Hematopoietic multipotent progenitor cell treated with erythropoietin and hydrocortisone succinate and interleukin-3 and kit ligand, for 15 days (in vitro differentiated cells): Measurements from ENCODE around the gene C10orf105.

ENCODE experiments used
- DNase-seq: peaks from one replicate; pipeline ENCODE4 v3.0.0-alpha.2; 2015; ENCODE audit warnings: low spot score

The C10orf105 gene

DNA sequence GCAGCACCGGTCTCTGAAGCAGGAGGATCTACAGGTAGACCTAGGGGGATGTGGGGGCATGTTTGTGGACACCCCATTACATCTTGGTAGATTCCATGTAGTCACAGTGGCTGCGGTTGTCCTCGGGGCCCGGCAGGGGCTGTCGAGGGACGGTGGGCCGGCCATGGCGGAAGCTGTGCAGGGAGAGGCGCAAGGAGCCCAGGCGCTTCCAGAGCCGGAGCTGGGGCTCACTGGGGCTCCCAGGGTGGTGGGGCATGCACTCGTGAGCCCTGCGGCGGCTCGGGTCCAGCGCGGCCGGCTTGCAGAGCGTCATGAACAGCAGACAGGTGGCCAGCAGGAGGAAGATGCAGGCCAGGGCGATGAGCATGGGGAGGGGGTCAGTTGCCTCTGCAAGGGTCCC lies 3.7 kb downstream of the C10orf105 start:
- no peak for DNase-seq

DNA sequence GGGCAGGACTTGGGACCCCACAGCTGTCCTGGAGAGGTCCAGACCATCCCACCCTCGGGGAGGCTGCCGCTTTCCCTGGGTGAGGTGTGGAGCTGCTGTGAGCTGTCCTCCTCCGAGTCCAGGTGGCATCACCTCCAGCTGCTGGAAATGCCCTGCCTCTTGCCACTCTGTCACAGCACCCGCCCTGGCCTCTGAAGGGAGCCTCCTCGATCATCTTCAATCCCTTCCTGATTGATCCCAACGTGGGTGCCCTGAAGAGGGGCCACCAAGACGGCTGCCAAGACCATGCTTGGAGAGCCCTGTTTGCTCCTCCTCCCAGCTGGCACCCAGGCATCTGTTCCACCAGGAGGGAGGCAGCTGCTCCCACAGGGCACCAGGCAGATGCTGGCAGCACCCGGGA lies 4.6 kb downstream of the C10orf105 start:
- DNase-seq, result no peak

DNA sequence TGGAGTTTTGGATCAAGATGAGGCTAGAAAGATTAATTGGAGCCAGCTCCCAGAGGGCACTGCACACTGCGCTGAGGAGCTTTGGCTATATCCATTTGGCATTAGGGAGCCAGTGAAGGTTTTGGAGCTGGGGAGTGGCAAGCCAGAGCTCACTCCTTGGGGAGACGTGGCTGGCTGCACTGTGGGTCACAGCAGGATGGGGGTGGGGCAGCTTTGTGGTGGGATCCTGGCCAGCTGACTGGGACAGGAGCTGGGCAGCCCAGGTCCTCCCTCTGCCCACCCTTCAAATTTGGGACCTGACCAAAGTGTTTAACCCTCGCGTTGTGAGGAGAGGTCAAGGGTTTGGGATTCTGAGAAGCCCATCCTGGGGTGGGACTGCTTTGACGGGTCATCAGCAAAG lies 5.0 kb downstream of the C10orf105 start:
- no peak for DNase-seq

DNA sequence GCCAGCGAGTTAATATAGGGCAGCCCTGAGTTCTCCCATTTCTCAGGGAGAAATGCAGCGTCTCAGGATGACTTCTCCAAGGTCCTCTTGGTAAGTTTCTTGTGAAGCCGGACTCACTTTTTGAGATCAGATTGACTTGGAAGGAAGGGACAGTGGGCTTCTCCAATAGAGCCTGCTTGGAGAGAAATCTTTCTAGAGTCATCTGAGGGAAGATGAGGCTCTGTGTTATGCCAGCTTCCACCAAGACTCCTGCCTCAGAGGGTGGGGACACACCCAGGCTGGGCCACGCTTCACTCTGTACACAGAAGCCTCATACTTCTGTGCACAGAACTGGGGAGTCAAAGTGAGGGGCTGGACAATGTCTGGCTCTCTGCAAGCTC lies 5.6 kb downstream of the C10orf105 start:
- DNase-seq, result peak; percentile 37

DNA sequence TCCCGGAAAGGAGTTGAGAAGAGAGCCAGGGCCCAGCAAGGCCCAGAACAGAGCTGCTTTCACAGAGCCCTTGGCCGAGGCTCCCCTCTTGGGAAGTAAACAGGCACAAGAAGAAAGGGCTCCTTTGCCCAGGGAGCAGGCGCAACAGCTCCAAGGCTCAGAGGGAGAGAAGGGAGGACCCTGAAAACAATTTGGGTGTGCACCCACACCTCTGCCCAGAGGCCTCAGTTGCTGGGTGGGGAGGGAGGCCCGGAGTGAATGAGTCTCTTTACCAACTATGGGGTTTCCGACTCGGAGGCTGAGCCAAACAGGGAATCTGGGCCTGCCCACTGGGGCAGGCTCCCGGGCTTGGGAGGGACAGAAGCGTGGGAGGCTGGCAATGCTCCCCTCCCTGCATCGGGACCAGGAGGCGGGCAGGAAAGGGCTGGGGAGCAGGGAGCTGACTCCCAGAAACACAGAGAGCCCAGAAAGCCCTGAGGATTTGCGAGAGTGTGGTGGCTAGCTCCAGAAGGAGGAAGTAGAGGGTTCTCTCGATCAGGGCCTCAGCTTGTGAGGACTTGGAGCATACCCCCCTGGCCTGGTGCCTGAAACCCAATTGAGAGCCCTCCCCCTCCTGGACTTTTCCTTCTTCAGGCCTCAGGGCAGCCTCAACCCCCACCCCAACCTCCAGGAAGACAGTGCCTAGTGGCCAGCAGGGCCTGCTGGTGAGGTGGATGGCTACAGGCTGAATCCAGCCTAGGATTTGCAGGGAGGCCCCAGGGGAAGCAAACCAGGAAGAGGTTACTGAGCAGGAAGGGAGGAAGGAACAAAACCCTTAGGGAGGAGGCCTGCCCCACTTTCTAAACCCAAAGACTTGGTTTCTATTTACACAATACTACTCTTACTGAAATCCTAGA lies 6.2 kb downstream of the C10orf105 start:
- DNase-seq, result peak; percentile 51

DNA sequence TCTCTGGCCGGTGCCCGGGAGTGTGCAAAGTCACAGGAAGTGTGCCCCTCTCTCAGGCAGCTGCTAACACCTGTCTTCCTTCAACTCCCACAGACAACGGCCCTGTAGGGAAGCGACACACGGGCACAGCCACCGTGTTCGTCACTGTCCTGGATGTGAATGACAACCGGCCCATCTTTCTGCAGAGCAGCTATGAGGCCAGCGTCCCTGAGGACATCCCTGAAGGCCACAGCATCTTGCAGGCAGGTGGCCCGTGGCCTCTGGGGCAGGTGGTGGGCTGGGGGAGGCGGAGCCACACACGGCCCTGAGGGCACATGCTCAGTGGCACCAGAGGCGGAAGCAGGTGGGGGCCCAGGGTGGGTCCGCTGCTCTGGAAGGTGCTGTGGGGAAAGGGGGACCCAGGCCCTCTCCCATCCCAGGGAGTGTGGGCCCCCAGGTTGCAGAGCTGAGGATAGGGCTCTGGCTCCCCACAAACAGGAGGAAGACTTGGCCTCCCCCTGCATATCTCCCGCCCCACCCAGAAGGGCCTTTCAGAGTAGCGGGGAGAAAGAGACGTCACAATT lies 6.9 kb downstream of the C10orf105 start:
- no peak for DNase-seq

DNA sequence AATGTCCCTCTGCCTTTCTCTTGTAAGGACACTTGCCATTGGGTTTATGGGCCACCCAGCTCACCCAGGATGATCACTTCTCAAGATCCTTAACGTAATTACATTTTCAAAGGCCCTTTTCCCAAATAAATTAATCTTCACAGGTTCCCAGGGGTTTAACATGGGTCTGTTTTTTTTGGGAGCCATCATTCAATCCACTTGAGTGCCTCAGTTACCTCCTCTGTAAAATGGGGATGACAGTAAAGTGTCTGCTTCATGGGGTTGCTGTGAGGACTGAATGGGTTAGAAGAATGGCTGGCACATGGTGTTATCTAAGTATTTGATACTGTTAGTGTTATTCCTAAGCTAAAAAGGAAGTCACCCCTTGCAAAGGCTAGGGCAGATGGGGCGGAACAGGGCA lies 7.4 kb downstream of the C10orf105 start:
- no peak for DNase-seq

DNA sequence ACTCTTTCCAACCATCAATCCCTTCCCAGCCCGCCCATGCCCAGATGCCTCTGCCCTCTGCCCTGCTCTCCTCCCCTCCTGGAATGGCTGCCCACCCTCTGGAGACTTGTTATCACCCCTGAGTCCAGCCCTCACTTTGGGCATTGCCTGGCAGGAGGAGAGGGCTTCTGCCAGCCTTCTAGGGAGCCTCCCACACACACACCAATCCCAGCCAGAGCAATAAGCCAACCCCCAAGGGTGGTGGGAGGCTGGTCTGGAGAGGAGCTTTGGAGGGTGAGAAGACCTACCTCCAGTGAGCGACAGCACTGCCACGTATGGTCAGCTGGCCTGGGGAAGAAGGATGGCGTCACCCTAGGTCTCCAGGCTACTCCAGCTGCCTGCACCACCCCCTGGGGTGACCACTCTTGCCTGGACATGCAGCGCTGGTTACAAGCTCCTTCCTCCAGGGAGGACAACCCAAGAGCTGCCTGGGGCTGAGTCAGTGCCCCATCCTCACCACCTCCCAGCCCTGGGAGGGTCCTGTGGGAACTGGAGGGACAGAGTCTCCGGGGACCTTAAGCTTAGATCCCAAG lies 8.4 kb downstream of the C10orf105 start:
- DNase-seq, result no peak

DNA sequence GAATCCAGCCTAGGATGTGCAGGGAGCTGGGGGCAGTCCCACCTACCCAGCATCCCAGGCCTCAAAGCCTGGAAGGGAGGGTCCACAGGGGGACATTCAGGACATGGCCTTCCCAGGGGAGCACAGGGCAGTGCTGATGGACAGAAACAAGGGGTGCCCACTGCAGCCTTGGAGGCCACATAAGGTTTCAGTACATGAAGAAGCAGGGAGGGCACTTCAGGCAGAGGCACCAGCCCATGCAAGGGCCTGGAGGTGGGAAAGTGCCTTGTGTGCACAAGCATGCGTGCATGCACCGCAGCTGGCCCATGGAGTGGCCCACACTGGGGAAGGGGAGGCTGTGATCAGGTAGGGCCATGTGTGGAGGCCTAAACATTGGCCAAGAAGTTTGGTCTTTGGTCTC lies 9.1 kb downstream of the C10orf105 start:
- no peak for DNase-seq

DNA sequence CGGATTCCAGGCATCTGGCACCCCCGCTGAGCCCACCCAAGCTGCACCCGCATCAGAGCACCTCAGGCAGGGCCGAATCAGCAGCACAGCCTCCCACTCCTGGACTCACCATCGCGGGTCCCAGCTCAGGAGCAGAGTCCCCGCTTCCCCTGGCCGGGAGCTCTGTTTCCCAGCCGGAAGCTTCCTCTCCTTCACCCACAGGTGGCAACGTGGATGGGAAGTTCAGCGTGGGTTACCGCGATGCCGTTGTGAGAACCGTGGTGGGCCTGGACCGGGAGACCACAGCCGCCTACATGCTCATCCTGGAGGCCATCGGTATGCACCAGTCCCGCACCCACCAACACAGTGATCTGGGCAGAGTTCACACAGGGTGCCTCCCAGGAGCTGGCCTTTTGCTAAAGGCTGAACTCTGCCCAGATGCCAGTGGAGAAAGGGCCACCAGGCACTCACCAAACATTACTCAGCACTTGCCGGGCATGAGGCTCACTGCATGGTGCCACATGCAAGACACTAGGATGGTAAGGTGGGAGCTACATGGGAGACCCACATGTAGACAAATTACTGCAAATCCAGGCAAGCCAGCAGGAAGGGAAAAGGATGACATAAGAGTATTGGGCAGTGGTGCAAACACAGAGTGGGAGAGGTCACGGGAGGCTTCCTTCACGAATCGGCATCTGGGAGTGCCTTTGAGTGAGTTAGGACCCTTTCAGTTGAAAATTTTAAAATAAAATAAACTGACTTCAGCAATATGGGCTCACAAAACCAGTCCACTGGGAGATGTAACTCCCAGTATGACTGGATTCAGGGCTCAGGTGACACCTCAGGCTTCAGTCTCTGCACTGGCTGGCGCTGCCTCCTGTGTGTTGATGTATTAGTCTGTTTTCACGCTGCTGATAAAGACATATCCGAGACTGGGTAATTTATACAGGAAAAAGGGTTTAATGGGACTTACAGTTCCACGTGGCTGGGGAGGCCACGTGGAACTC lies 10.4 kb downstream of the C10orf105 start:
- DNase-seq, result no peak

DNA sequence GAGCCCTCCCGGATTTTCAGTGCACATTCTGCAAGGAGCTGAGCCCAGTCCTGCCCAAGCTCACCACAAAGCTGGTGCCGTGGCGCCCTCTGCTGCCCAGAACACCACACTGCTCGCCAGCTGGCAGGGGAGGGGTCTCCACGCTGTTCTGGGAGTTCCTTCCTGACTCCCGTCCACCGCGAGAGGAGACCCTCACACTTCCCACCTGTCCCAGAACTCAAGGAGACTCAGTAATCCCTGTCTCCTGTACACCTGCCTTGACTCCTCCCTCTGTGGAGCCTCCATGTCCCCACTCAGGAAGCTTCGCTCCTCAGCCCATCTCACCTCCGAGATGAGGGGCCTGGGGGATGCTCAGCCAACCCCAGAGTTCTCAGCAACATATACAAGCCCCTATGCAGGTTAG lies 11.3 kb downstream of the C10orf105 start:
- DNase-seq, result peak; percentile 51

DNA sequence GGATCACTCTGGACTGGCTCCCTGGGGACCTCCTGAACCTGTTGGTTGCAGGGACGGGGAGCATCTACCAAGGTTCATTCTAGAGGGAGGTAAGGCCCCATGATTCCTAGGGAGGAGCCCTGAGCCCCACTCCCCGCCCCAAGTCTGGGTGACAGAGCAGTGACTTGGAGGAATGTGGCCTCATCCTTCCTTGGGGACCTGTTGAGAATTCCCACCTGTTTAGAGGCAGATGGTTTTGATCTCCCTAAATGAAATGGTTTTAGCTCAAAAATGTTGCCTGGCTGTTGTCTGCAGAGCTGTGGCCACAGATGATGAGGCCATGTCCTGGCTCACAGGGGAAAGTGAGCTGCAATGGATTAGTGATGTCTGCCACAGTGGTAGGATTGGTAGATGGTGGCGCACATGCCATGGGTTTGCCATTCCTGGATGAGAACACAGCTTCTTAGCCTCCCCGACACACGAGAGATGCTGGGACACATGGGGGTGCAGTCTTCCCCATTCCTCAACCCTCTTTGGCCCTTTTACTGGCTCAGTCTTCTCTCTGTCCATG lies 12.3 kb downstream of the C10orf105 start:
- no peak for DNase-seq

DNA sequence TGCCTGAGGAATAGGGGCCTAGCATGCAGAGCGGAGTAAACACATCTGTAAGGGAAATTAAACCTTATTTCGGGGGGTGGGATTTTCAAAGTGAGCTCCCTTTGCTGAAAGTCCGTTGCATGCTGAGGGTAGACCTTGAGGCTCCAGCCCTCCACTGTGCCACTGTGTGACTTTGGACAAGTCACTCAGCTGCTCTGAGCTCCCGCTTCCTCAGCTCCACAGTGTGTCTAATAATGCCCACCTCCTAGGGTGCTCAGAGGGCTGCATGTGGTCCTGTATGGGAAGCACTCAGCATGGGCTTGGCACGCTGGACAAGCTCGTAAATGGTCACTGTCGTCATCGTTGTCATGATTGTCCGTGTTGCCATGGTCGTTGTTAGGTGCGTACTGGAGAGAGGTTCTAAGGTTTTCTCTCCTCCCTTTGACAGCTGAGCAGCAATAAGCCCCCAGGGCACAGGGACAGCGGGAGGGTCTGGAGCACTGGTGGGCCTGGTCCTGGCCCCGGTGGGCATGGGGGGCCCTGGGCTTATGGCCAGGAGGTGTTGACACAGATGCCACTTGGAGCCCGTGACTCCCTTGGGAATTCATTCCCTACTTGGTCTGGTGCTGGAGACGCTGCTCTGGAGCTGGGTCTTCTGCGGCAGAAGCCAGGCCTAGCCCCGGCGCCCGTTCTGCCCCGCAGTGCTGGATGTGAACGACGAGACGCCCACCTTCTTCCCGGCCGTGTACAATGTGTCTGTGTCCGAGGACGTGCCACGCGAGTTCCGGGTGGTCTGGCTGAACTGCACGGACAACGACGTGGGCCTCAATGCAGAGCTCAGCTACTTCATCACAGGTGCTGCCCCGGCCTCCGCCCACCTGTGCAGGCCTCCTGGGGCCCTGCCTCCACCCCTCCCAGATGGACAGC lies 13.1 kb downstream of the C10orf105 start:
- no peak for DNase-seq

DNA sequence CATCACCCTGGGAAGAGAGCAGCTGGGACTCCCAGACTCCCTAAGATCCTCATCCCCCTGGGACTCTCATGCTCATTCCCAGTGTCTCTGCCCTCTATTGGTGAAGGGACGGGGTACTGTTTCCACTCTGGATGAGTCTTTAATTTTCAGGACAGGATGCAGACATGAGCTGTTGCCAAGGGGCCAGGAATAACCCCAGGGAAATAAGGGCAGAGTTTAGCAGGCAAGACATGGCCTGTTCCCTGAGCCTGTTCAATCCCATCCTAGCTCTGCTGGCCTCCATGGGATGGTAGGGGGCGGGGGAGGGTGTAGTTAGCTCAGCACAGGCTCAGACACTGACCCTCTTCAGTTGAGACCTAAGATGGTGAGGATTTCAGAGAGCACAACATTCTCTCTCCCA lies 14.0 kb downstream of the C10orf105 start:
- no peak for DNase-seq

DNA sequence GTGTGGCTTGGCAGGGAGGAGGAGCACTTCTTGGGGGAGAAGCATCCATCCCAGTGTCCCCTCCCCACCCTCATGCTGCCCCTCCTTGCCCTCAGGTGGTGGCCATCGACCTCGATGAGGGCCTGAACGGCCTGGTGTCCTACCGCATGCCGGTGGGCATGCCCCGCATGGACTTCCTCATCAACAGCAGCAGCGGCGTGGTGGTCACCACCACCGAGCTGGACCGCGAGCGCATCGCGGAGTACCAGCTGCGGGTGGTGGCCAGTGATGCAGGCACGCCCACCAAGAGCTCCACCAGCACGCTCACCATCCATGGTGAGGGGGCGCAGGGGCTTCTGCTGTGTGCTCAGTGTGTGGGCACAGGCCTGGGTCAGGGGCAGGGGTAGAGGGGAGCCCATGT lies 14.8 kb downstream of the C10orf105 start:
- DNase-seq, result no peak

DNA sequence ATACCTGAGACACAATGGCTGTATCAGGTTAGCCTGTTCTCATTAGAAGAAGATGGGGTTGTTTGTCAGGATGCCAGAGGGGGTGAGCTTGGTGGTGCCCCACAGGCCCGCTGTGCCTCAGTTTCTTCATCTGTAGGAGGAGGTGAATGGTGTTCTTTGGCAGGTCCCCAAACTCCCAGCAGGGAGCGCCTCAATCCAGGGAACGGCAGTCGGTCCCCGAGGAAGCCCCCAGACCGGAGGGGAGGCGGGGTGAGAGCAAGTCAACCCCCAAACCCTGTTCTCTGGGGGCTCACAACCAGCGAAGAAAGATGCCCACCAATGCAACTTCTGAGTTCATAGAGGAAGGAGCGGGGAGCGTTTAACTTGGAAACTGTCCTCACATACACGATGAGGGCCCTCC lies 16.0 kb downstream of the C10orf105 start:
- no peak for DNase-seq

DNA sequence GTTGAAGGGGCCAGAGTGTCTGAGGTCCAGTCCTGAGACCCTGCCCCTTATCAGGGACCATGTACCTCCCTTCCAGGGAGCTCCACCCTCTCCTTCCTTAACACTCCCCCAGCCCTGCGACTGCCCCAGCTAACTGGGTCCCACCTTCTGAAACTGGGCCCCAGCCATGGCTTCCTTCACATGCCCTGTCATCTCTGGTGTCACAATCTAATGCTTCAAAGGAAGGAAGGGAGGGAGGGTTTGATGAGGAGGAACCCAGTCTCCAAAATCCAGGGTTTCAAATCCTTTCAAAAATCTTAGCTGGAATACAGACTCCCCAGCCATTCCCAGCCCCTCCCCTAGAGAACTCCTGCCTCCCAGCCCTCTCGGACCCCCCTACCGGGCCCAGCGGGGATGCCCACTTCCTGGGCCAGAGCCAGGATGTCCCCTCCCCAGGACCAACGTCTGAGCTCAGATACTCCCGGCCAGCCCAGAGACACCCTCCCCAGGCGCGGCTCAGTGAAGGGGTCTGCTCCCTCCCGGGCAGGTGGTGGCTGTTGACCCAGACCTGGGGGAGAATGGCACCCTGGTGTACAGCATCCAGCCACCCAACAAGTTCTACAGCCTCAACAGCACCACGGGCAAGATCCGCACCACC lies 18.0 kb downstream of the C10orf105 start:
- no peak for DNase-seq

DNA sequence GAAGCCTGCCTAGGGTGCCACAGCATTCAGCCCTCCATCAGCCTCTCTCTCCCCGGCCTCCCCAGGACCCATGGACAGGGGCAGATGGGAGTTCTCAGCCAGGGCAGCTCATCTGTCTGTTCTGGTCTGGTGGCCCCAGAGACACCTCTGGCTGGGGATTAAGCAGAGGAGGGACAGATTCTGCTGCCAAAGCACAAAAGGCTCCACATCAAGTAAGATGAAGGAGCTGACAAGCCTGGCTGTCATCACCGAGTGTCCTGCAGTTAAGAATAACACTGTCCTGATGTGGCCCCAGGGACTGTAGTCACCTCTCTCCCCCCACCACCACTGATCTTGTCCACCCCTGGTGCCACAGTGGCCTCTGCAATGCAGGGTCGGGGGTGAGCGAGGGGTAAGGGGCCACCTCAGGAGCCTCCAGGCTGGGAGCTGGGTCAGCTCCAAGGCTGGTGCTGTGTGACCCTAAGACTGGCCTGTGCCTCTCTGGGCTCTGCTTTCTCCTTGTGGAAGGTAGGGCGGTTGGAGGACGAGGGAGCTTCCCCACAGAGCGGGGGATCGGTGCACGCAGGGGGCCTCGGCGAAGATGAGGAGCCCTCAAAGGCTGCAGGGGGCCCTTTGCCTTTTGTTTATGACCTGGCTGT lies 18.7 kb downstream of the C10orf105 start:
- DNase-seq, result no peak

DNA sequence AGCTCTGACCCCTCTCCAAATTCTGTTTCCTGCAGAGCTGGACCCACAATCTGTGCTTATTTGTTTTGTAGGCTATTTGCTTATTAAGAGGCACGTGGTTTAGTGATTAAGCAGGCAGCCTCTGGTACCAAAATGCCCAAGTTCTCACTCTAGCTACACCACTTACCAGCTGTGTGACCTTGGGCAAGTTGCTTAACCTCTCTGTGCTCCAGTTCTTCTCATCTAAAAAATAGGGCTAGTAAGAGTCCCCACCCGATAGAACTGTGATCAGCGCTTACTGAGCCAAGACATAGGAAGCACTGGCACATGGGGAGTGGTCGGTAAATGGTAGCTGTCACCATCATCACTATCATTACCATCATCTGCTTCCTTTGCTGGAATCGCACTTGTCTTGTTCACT lies 20.8 kb downstream of the C10orf105 start:
- no peak for DNase-seq
